ENCODE measurements around the gene SPPL2A.
"Not testable (repeated sequence)": the region's sequence is repeated elsewhere in the genome, so short reads cannot be mapped to it uniquely, and the experiment has no call there.

SPPL2A gene

DNA sequence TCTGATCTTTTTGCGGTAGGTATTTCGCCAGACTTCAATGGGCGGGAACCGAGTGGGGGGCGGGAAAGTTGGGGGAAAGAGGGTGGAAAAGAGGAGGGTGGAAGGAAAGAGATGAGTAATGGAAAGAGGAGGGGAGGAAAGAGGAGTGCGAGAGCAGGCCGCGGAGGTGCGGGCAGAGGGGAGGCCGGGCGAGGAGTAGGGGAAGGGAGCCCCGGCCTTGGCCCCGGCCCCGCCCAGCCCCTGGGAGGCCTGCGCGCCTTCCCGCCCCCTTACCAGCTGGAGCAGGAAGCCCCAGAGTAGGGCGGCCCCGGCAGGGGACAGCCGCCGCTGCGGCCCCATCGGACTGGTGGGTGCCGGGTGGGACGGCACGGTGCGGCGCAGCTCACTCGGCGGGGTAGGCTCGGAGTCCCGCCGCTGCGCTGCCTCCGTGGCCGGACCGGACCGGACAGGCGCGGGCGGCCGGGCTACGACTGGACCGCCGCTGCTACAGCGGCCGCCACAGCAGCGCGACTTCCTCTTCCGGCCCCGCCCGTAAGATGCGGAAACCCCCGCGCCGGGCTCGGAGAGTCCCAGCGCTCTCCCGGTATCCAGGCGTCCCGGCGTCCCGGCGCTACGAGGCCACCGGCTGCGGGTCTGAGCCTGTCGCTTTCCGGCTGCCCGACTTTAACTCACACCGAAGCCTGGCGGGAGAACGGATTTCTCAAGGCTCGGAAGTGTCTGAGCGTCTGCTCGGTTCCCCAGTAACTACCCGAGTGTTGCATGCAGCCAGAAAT lies at the start of gene SPPL2A:
Gene SPPL2A (minus strand): TSS at position 512 of the 773 bp plus-strand sequence. CDS start 173 bp downstream, at position 339.
- ChIA-PET CTCF (interaction anchor here (1.3 kb wide), 1 partner anchor 90 kb away, joined by 3 read pairs; no protein-coding TSS in a partner anchor), POLR2A (interaction anchor here (0.6 to 1.2 kb wide), 4 partner anchors 54 to 410 kb away, joined by 3 to 6 read pairs (median 4); partner anchors contain the start of genes GABPB1 and TRPM7)
- peak within 1 kb of the TSS; percentile 72 for H3K4me3 ChIP-seq (ENCODE audit: low read depth, low read length)
- TF ChIP-seq, protein P1, sequence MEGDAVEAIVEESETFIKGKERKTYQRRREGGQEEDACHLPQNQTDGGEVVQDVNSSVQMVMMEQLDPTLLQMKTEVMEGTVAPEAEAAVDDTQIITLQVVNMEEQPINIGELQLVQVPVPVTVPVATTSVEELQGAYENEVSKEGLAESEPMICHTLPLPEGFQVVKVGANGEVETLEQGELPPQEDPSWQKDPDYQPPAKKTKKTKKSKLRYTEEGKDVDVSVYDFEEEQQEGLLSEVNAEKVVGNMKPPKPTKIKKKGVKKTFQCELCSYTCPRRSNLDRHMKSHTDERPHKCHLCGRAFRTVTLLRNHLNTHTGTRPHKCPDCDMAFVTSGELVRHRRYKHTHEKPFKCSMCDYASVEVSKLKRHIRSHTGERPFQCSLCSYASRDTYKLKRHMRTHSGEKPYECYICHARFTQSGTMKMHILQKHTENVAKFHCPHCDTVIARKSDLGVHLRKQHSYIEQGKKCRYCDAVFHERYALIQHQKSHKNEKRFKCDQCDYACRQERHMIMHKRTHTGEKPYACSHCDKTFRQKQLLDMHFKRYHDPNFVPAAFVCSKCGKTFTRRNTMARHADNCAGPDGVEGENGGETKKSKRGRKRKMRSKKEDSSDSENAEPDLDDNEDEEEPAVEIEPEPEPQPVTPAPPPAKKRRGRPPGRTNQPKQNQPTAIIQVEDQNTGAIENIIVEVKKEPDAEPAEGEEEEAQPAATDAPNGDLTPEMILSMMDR (IDR thresholded peaks at IDR 0.05; ENCODE audit: insufficient read depth, low read length, missing control alignments) = no peak
- DNase-seq (ENCODE audit: low read depth, low spot score) = no peak

DNA sequence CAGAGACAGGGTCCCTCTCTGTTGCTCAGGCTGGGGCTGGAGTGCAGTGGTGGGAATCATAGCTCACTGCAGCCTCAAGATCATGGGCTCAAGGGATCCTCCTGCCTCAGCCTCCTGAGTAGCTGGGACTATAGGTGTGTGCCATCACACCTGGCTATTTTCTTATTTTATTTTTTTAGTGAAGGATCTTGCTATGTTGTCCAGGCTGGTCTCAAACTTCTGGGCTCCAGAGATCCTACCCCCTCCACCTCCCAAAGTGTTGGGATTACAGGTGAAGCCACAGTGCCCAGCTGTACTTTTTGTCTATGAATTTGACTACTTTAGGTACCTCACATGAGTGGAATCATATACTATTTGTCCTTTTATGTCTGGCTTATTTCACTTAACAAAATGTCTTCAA lies 49.1 kb upstream of the SPPL2A start:
- H3K4me3 ChIP-seq (ENCODE audit: low read depth, low read length) = no peak overlapping the region
- ChIA-PET POLR2A (no interaction called here), CTCF (no interaction called here)
- TF ChIP-seq, protein P1 (IDR thresholded peaks at IDR 0.05; ENCODE audit: insufficient read depth, low read length, missing control alignments) = no peak
- no peak for DNase-seq (ENCODE audit: low read depth, low spot score)

- POLR2A ChIA-PET = no interaction called here
- no peak for DNase-seq (ENCODE audit: low read depth, low spot score)
- TF ChIP-seq, protein P1 (IDR thresholded peaks at IDR 0.05; ENCODE audit: insufficient read depth, low read length, missing control alignments) = no peak
Observed at GRCh38 chr15:50813865-50814264, 48.4 kb upstream of the SPPL2A start.

DNA sequence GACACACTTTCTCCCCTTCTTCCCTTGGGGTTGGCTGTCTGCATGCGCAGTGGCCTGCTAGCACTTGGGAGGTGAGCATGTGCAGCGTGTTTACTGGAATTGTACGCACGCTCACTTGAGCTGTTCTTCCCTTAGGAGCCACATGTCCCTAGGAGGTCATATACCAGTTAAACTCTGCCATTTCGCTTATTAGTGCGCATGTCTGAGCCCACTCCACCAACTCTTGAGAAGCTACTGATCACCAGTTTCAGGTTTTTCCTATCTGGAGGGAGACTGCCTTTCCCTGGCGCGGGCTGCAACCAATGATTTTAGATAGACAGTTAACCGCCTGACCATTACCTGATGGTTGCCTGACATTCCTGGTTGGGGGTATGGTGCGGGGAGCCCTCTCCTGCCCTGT lies 47.6 kb upstream of the SPPL2A start:
- TF ChIP-seq, protein P1 (IDR thresholded peaks at IDR 0.05; ENCODE audit: insufficient read depth, low read length, missing control alignments) = no peak
- no peak for DNase-seq (ENCODE audit: low read depth, low spot score)
- ChIA-PET POLR2A (interaction anchor here (1.0 kb wide), 1 partner anchor 389 kb away, joined by 3 read pairs; the partner anchor contains the start of gene USP8), CTCF (no interaction called here)
- no peak overlapping the region for H3K4me3 ChIP-seq (ENCODE audit: low read depth, low read length)

More at GRCh38 chr15:50813865-50814264, 48.4 kb upstream of the SPPL2A start:
- H3K4me3 ChIP-seq (ENCODE audit: low read depth, low read length) = no peak overlapping the region
- CTCF ChIA-PET = no interaction called here

DNA sequence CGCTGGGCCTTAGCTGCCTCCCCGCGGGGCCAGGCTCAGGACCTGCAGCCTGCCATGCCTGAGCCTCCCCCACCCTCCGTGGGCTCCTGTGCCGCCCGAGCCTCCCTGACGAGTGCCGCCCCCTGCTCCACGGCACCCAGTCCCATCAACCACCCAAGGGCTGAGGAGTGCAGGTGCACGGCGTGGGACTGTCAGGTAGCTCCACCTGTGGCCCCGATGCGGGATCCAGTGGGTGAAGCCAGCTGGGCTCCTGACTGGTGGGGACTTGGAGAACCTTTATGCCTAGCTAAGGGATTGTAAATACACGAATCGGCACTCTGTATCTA lies 46.6 kb upstream of the SPPL2A start:
- DNase-seq (ENCODE audit: low read depth, low spot score); H3K4me3 ChIP-seq (ENCODE audit: low read depth, low read length); POLR2A ChIA-PET; CTCF ChIA-PET: not testable (repeated sequence)

DNA sequence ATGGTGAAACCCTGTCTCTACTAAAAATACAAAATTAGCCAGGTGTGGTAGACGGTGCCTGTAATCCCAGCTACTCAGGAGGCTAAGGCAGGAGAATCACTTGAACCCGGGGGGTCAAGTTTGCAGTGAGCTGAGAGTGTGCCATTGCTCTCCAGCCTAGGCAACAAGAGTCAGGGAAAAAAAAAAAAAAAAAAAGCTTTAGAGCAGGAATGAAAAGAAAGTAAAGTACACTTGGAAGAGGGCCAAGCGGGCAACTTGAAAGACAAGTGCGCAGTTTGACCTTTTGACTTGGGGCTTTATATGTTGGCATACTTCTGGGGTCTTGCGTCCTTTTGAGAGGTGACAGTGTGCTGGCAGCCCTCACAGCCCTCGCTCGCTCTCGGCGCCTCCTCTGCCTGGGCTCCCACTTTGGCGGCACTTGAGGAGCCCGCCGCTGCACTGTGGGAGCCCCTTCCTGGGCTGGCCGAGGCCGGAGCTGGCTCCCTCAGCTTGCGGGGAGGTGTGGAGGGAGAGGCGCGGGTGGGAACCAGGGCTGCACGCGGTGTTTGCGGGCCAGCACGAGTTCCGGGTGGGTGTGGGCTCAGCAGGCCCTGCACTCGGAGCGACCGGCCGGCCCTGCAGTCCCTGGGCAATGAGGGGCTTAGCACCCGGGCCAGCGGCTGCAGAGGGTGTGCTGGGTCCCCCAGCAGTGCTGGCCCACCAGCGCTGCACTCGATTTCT lies 46.1 kb upstream of the SPPL2A start:
- POLR2A ChIA-PET; H3K4me3 ChIP-seq (ENCODE audit: low read depth, low read length); DNase-seq (ENCODE audit: low read depth, low spot score): not testable (repeated sequence)
- CTCF ChIA-PET = interaction anchor here (0.8 kb wide), 1 partner anchor 11 kb away, joined by 3 read pairs; no protein-coding TSS in a partner anchor

- POLR2A ChIA-PET = no interaction called here
- no peak for DNase-seq (ENCODE audit: low read depth, low spot score)
- CTCF ChIA-PET = interaction anchor here (1.0 kb wide), 1 partner anchor 13 kb away, joined by 3 read pairs; no protein-coding TSS in a partner anchor
- H3K4me3 ChIP-seq (ENCODE audit: low read depth, low read length) = no peak overlapping the region
- TF ChIP-seq, protein P1 (IDR thresholded peaks at IDR 0.05; ENCODE audit: insufficient read depth, low read length, missing control alignments) = no peak
Observed at GRCh38 chr15:50810128-50810527, 44.6 kb upstream of the SPPL2A start.
